ENCODE data around the gene AIP. TPM values are rescaled to one million over a fixed set of nuclear protein-coding genes. Genes with fewer than 3 reads are reported as not detected.

The AIP gene
- total RNA-seq, 2 experiments from 2014 or later: 145 to 146 TPM

GRCh38 chr11:67449116-67449844, 33.5 kb upstream of the AIP start:
- ATAC-seq: no peak
- POLR2A ChIA-PET: interaction anchor here (2.0 kb wide), 1 partner anchor 10 kb away, joined by 6 read pairs; no protein-coding TSS in a partner anchor
- Mint-ChIP-seq H3K27ac (no peak overlapping the region), H3K9me3 (no peaks in the 10 kb centered on the region), H3K4me3 (no peak overlapping the region), H3K4me1 (ENCODE audit: low read depth) (peaks cover 42% of the 10 kb centered on the region), H3K36me3 (ENCODE audit: low read depth) (no peaks in the 10 kb centered on the region), H3K27me3 (no peaks in the 10 kb centered on the region)
- intact Hi-C loops (cut with micrococcal nuclease): no loop called here
- DNase-seq: no peak
- CTCF ChIA-PET: interaction anchor here (1.3 kb wide), 1 partner anchor 98 kb away, joined by 3 read pairs; no protein-coding TSS in a partner anchor
- TF ChIP-seq, protein P1, sequence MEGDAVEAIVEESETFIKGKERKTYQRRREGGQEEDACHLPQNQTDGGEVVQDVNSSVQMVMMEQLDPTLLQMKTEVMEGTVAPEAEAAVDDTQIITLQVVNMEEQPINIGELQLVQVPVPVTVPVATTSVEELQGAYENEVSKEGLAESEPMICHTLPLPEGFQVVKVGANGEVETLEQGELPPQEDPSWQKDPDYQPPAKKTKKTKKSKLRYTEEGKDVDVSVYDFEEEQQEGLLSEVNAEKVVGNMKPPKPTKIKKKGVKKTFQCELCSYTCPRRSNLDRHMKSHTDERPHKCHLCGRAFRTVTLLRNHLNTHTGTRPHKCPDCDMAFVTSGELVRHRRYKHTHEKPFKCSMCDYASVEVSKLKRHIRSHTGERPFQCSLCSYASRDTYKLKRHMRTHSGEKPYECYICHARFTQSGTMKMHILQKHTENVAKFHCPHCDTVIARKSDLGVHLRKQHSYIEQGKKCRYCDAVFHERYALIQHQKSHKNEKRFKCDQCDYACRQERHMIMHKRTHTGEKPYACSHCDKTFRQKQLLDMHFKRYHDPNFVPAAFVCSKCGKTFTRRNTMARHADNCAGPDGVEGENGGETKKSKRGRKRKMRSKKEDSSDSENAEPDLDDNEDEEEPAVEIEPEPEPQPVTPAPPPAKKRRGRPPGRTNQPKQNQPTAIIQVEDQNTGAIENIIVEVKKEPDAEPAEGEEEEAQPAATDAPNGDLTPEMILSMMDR (IDR thresholded peaks at IDR 0.05): no peak

DNA sequence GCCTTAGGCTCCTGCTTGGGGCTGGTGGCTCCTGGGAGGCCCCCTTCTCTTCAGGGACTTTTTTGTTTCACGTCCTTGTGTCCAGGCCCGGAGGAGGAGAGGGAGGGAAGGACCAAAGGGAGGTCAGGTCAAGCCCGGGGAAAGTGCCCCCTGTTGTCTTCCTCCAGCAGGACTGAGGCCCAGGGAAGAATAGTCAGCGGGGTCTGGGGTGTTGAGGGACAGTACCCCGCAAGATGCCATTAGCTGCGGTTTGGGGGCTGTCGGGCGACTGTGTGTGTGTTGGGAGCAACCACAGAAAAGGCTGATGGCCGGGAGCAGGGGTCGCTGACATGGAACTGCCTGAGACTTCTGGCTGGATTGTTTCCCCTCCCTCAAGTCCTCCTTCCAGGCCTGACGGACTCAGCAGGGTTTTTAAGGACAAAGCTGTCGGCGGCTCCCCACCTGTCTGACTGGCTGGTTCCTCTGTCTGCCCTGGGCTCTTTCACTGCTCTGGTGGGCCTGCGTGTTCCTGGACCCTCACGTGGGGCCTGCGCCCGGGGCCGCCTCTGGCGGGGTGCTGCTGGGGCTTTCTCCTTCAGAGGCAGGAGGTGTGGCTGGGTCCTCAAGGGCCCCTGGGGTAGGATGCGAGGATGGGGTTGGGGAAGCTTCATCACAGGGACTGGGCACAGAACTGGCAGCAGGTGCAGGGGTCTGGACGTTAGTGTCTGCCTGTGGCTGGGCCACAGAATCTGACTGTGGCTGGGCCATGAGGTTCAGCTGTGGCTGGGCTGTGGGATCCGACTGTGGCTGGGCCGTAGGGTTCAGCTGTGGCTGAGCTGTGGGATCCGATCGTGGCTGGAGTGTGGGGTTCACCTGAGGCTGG, 31.8 kb upstream of the AIP start:
- ATAC-seq: no peak
- no peak overlapping the region for H3K4me3 Mint-ChIP-seq
- peaks cover 25% of the 10 kb centered on the region for H3K4me1 Mint-ChIP-seq (ENCODE audit: low read depth)
- ChIA-PET CTCF (interaction anchor here (1.2 kb wide), 1 partner anchor 68 kb away, joined by 3 read pairs; no protein-coding TSS in a partner anchor), POLR2A (interaction anchor here (0.9 to 2.2 kb wide), 8 partner anchors 10 to 55 kb away, joined by 3 to 11 read pairs (median 3); partner anchors contain the start of genes PITPNM1, PPP1CA and PTPRCAP)
- H3K36me3 Mint-ChIP-seq (ENCODE audit: low read depth): no peaks in the 10 kb centered on the region
- intact Hi-C loops (cut with micrococcal nuclease): no loop called here
- TF ChIP-seq, protein P1 (IDR thresholded peaks at IDR 0.05): no peak
- H3K27me3 Mint-ChIP-seq: no peaks in the 10 kb centered on the region
- H3K9me3 Mint-ChIP-seq: no peaks in the 10 kb centered on the region
- no peak overlapping the region for H3K27ac Mint-ChIP-seq
- no peak for DNase-seq

GRCh38 chr11:67451658-67451976, 31.2 kb upstream of the AIP start:
- no peaks in the 10 kb centered on the region for H3K36me3 Mint-ChIP-seq (ENCODE audit: low read depth)
- H3K4me1 Mint-ChIP-seq (ENCODE audit: low read depth): peaks cover 20% of the 10 kb centered on the region
- CTCF ChIA-PET: interaction anchor here (1.2 kb wide), 1 partner anchor 69 kb away, joined by 3 read pairs; no protein-coding TSS in a partner anchor
- POLR2A ChIA-PET: interaction anchor here (0.6 to 2.2 kb wide), 8 partner anchors 10 to 54 kb away, joined by 3 to 11 read pairs (median 3); partner anchors contain the start of genes PITPNM1 and PTPRCAP
- no peak overlapping the region for H3K27ac Mint-ChIP-seq
- DNase-seq (no peak), ATAC-seq (no peak)
- no peaks in the 10 kb centered on the region for H3K9me3 Mint-ChIP-seq
- intact Hi-C loops (cut with micrococcal nuclease): no loop called here
- no peaks in the 10 kb centered on the region for H3K27me3 Mint-ChIP-seq
- TF ChIP-seq, protein P1 (IDR thresholded peaks at IDR 0.05): no peak
- H3K4me3 Mint-ChIP-seq: no peak overlapping the region

DNA sequence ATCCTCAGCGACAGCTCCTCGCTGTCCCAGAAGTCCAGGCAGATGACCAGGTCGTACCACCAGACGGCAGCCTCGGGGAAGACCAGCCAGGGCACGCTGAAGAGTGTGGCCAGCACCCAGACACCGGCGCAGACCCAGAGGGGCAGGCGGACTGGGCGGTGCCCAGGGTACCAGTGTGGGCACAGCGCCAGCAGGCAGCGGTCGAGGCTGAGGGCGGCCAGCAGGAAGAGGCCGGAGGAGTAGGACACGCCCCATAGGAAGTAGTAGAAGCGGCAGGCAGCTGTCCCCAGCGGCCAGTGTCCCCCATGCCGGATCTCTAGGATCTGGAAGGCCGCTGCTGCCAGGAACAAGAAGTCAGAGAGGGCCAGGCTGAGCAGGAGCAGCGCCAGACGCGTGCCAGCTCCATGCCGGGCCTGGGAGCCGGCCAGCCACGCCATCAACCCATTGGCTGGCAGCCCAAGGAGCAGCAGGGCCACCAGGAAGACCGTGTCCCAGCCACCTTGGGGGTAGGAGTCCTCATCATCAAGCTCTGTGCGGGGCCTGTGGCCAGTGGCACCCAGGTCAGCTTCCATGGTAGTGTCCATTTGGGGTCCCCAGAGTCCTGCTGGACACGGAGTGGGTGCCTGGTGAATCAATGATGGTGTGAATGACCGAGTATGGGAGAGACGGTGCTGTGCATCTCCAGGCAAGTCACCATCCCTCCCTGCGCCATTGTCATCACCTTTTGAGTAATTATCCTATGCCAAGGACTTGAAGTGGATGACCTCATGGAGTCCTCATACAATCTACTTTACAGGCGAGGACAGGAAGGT, 30.5 kb upstream of the AIP start, which contains the start of gene GPR152:
Gene GPR152 (minus strand): TSS at position 589 of the 812 bp plus-strand sequence. CDS start 5 bp downstream, at position 584.
- TF ChIP-seq, protein P1 (IDR thresholded peaks at IDR 0.05): no peak
- Mint-ChIP-seq H3K27me3 (no peaks in the 10 kb centered on the region), H3K27ac (no peak within 1 kb of the TSS), H3K4me1 (ENCODE audit: low read depth) (peaks cover 17% of the 10 kb centered on the region), H3K4me3 (no peak within 1 kb of the TSS), H3K36me3 (ENCODE audit: low read depth) (no peaks in the 10 kb centered on the region), H3K9me3 (no peaks in the 10 kb centered on the region)
- ATAC-seq (no peak), DNase-seq (no peak)
- intact Hi-C loops (cut with micrococcal nuclease): no loop called here
- CTCF ChIA-PET: interaction anchor here (1.2 kb wide), 1 partner anchor 70 kb away, joined by 3 read pairs; no protein-coding TSS in a partner anchor
- POLR2A ChIA-PET: interaction anchor here (0.6 to 2.2 kb wide), 7 partner anchors 9 to 45 kb away, joined by 3 to 11 read pairs (median 3); partner anchors contain the start of gene PTPRCAP
